GM18511 (cell line): Measurements from ENCODE around the gene SLC26A1.
"Not testable (repeated sequence)": the region's sequence is repeated elsewhere in the genome, so short reads cannot be mapped to it uniquely, and the experiment has no call there.

Experiments
- ATAC-seq: cut with Tn5 transposase; IDR thresholded peaks from one replicate; pipeline ENCODE4 v1.9.1; 2021; ENCODE audit warnings: mild to moderate bottlenecking, moderate library complexity; ENCODE audit not compliant: unreplicated experiment

Gene SLC26A1

GRCh38 chr4:999240-999863 lies 6.1 kb upstream of the SLC26A1 start:
- ATAC-seq = not testable (repeated sequence)

- ATAC-seq = no peak
These were observed 5.0 kb upstream of the SLC26A1 start for GRCh38 chr4:998096-998691.

DNA sequence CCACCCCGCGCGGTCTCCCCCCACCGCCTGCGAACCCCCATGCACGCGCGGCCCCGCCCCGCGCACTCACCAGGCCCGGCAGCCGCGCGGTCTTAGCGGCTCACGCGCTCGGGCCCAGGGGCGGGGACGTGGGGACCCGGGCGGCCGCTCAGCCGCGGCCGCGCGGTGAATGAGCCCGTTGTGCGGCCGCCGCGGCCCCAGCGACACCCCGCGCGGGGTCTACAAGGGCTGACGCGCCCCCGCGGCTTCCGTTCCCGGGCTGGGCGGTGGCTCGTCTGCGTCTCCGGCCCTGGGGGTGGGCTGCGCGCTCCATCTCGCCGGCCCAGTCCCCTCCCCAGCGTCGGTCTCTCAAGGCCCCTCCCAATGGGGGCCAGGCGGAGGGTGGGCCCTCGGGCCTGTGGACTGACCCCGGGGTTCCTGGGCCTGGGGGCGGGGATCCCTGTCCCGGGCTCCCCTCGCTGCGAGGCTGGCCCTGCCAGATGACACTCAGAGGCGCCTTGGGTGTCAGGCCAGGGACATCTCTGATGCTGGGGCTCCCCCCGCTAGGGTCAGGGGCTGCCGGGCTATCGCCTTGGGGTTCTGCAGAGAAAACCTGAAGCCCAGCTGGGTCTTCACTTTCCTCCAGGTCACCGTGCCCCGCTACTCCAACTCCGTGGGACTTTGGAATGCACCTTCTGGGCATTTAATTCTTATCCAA lies 4.3 kb upstream of the SLC26A1 start:
- ATAC-seq = no peak

DNA sequence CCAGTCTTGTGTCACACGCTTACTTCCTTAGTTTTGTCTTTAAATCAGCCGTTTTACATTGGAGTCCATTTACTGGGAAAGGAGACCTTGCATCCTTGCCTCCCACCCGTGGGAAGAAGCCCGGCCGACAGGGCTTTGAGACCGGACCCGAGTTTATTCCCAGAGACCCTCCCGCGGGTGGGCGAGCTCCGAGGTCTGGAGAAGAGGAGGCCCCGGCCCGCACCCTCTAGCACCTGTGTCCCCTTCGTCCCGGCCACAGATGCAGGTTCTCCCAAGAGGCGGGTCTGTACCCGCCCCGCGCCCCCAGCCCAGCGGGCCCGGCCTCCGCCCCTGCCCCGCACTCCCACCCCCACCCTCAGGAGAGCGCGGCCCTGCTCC lies 3.8 kb upstream of the SLC26A1 start:
- no peak for ATAC-seq

- no peak for ATAC-seq
These were observed 3.1 kb upstream of the SLC26A1 start for GRCh38 chr4:996030-996996.

- ATAC-seq = no peak
These were observed 2.3 kb upstream of the SLC26A1 start for GRCh38 chr4:995311-996026.

- ATAC-seq = no peak
These were observed 700 bp downstream of the SLC26A1 start for GRCh38 chr4:992297-993110.

DNA sequence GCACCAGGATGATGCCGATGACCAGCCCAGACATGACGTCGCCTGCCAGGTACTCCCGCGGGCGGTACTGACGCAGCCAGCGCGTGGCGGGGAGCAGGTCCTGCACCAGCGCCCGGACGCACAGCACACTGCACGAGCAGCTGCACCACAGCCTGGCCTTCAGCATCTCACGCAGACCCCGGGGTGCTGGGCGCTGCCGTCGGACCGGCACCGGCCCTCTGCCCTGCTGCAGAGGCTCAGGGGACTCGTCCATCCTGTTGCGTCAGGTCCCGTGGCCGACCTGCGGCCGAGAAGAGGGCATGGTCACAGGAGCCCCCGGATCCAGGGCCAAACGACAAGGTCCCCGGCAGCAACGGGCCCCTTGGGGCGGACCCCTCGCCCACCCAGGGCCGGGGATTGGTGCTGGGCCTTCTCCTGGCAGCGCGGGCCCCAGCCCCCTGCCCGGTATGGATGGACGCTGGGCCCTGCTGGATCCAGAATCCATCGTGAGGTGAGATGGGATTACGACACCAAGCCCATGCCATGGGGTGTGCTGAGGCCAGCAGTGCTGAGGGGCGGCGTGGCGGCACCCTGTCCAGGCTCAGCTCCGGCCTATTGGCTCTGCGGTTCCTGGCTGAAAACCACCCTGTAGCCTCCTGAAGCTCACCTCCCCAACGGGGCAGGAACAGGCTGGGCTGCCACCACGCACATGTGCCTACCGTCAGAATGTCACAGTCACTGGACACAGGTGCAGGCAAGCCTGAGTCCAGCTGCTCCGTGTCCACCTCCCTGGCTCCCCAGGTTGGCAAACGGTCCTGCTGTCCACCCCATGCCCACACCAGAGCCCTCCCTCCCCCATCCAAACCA lies 1.5 kb downstream of the SLC26A1 start:
- ATAC-seq = no peak

- ATAC-seq = no peak
These were observed 2.3 kb downstream of the SLC26A1 start for GRCh38 chr4:990746-991367.

- ATAC-seq = no peak
These were observed 3.3 kb downstream of the SLC26A1 start for GRCh38 chr4:989722-990471.

DNA sequence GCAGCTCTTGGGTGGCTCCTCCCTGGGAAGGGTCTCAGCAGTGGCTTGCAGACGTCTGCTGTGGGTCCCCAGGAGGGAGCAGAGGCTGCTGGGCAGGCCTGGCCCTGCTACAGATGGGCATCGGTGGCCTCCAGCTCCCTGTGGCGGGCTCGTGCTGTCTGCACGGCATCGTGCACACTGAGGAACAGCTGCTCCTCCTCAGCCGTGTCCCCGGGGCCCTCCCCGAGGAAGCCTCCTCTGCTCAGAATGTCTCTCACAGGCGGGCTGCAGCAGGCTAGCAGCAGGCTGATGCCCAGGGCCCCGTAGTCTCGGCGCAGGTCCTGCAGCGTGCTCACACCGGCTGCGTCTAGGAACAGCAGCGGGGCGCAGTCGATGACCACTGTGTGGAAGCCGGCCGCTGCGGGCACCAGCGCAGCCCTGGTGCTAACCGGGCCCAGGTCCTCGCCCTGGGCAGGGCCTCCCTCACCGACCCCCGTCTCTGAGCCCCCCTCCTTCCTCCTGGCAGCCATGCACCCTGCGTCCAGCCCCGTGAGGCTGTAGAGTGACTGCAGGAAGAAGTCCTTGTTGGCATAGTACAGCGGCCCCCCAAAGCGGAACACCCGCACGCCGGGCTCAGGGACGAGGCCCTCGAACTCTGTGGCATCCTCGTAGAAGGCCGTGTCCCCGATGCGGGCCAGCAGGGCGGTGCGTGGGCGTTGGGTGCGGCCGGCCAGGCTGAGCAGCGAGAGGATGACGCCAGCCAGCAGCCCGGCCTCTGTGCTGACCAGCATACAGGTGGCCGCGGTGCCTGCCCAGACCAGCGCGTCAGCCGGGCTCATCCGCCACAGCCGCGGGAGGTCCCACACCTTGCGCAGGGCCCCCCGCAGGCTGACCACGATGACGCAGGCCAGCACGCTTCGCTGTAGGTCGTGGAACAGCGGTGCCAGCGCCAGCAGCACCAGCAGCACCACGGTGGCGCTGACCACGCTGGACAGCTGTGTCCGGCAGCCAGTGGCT lies 4.2 kb downstream of the SLC26A1 start:
- no peak for ATAC-seq

- no peak for ATAC-seq
These were observed 5.3 kb downstream of the SLC26A1 start for GRCh38 chr4:987624-988513.

- ATAC-seq = peak; percentile 85
These were observed 6.2 kb downstream of the SLC26A1 start, which contains the start of gene IDUA for GRCh38 chr4:986879-987623. TSS of gene IDUA (plus strand) at chr4:987044. CDS start at chr4:987085, 41 bp downstream.

DNA sequence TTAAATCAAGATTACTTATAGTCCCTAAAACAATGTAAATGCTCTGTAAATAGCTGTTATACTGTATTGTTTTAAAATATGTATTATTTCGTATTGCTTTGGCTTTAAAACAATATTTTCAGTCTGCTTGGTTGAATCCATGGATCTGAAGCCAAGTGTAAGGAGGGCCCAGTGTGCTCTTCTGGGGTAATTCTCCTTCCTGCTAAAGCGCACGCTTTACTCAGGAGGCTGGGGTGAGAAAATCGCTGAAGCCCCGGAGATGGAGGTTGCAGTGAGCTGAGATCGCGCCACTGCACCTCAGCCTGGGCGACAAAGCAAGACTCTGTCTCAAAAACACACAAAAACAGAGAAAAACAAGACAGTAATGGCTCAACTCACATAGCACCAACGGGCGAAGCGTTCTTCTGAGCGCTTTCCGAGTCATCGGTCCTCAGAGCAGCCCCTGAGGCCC lies 6.8 kb downstream of the SLC26A1 start:
- ATAC-seq = peak; percentile 36
